Measurements from ENCODE around the gene BICC1. TPM values are rescaled to one million over a fixed set of nuclear protein-coding genes. Genes with fewer than 3 reads are reported as not detected.

BICC1 gene
- total RNA-seq, 1 experiment from 2014 or later: 0.67 TPM

GRCh38 chr10:58515291-58515941 is 2.7 kb downstream of the BICC1 start:
- in situ Hi-C loops (cut with HindIII; ENCODE audit: low pct_unique_long_range_greater_than_20kb, low sequenced_read_pairs) (no loop called here), intact Hi-C loops (cut with micrococcal nuclease; ENCODE audit: unreplicated experiment) (loop anchor here (10.0 kb wide), 1 partner anchor 211 kb away; no protein-coding TSS in a partner anchor)
- no peak overlapping the region for H3K4me3 ChIP-seq (ENCODE audit: low read depth in 2 of 2, low read length in 2 of 2)
- ChIA-PET POLR2A (no interaction called here), CTCF (no interaction called here)
- H3K4me1 ChIP-seq (ENCODE audit: control insufficient read depth, insufficient read depth, low read length): peaks cover 4% of the 10 kb centered on the region; the same call in 1 of the 2 replicates
- no peak overlapping the region for H3K27ac ChIP-seq (ENCODE audit: low read length)
- TF ChIP-seq CTCF (IDR thresholded peaks at IDR 0.05): no peak
- TF ChIP-seq SIN3A (IDR thresholded peaks at IDR 0.05; ENCODE audit: borderline replicate concordance, insufficient read depth, low read depth, low read length): no peak
- TF ChIP-seq REST (IDR thresholded peaks at IDR 0.05; ENCODE audit: insufficient read depth in 1 of 2, low read depth in 2 of 2, low read length in 1 of 2): no peak
- no peak for TF ChIP-seq POLR2AphosphoS5 (IDR thresholded peaks at IDR 0.05; ENCODE audit: low read depth, low read length)
- no peak for TF ChIP-seq TCF7L2 (IDR thresholded peaks at IDR 0.05; ENCODE audit: low read depth, low read length)
- H3K27me3 ChIP-seq (ENCODE audit: control insufficient read depth, insufficient read depth, low read length): peaks cover 30% of the 10 kb centered on the region
- ATAC-seq: no peak
- BruUV-seq (replicated peaks): no TSS peak
- H3K36me3 ChIP-seq (ENCODE audit: control insufficient read depth, insufficient read depth, low read length): no peaks in the 10 kb centered on the region
- H3K9me3 ChIP-seq (ENCODE audit: control insufficient read depth, insufficient read depth, low read depth, low read length): no peaks in the 10 kb centered on the region
- no peak for DNase-seq (ENCODE audit: low read depth, low spot score)

- no peaks in the 10 kb centered on the region for H3K9me3 ChIP-seq (ENCODE audit: control insufficient read depth, insufficient read depth, low read depth, low read length)
- no TSS peak for BruUV-seq (replicated peaks)
- DNase-seq (ENCODE audit: low read depth, low spot score) (no peak), ATAC-seq (no peak)
- H3K4me3 ChIP-seq (ENCODE audit: low read depth in 2 of 2, low read length in 2 of 2): no peak overlapping the region
- CTCF ChIA-PET: no interaction called here
- TF ChIP-seq REST (IDR thresholded peaks at IDR 0.05; ENCODE audit: insufficient read depth in 1 of 2, low read depth in 2 of 2, low read length in 1 of 2): no peak
- no peak for TF ChIP-seq TCF7L2 (IDR thresholded peaks at IDR 0.05; ENCODE audit: low read depth, low read length)
- no peak for TF ChIP-seq CTCF (IDR thresholded peaks at IDR 0.05)
- TF ChIP-seq POLR2AphosphoS5 (IDR thresholded peaks at IDR 0.05; ENCODE audit: low read depth, low read length): no peak
- TF ChIP-seq SIN3A (IDR thresholded peaks at IDR 0.05; ENCODE audit: borderline replicate concordance, insufficient read depth, low read depth, low read length): no peak
- in situ Hi-C loops (cut with HindIII; ENCODE audit: low pct_unique_long_range_greater_than_20kb, low sequenced_read_pairs) (no loop called here), intact Hi-C loops (cut with micrococcal nuclease; ENCODE audit: unreplicated experiment) (loop anchor here (10.0 kb wide), 1 partner anchor 211 kb away; no protein-coding TSS in a partner anchor)
- H3K27me3 ChIP-seq (ENCODE audit: control insufficient read depth, insufficient read depth, low read length): peaks cover 23% of the 10 kb centered on the region
- no peaks in the 10 kb centered on the region for H3K36me3 ChIP-seq (ENCODE audit: control insufficient read depth, insufficient read depth, low read length)
- POLR2A ChIA-PET: no interaction called here
- peaks cover 4% of the 10 kb centered on the region; the same call in 1 of the 2 replicates for H3K4me1 ChIP-seq (ENCODE audit: control insufficient read depth, insufficient read depth, low read length)
- H3K27ac ChIP-seq (ENCODE audit: low read length): no peak overlapping the region
Observed at GRCh38 chr10:58516119-58516518, 3.4 kb downstream of the BICC1 start.
